Loucy (cell line): ENCODE results near the gene MRPL9.

ENCODE experiments used
- H2AFZ ChIP-seq: fragments of 200-600 bp; sonication (generic); 2 replicates; pipeline ENCODE4 v1.6.0; 2016; ENCODE audit warnings: antibody characterized with exemption, mild to moderate bottlenecking, low read length, moderate library complexity
- H3F3A ChIP-seq: fragments of 200-600 bp; 2 replicates; pipeline ENCODE4 v1.6.0; 2016; ENCODE audit warnings: antibody characterized with exemption, low read depth, mild to moderate bottlenecking
- H3K27me3 ChIP-seq: fragments of 200-600 bp; sonication (generic); 2 replicates; pipeline ENCODE4 v1.6.1; 2014; ENCODE audit warnings: low read length, mild to moderate bottlenecking; ENCODE audit not compliant: insufficient read depth, poor library complexity, severe bottlenecking
- H3K36me3 ChIP-seq: fragments of 200-600 bp; sonication (generic); 2 replicates; pipeline ENCODE4 v1.6.1; 2016; ENCODE audit warnings: low read length; ENCODE audit not compliant: insufficient read depth
- H3K4me1 ChIP-seq: fragments of 200-600 bp; sonication (generic); 2 replicates; pipeline ENCODE4 v1.5.1; 2014; ENCODE audit warnings: low read length, mild to moderate bottlenecking; ENCODE audit not compliant: insufficient read depth, poor library complexity, severe bottlenecking
- H3K4me2 ChIP-seq: fragments of 200-600 bp; sonication (generic); 2 replicates; pipeline ENCODE4 v1.6.0; 2014; ENCODE audit warnings: antibody characterized with exemption, low read length, low read depth, mild to moderate bottlenecking; ENCODE audit not compliant: poor library complexity, severe bottlenecking
- H3K4me3 ChIP-seq: fragments of 200-600 bp; sonication (generic); 2 replicates; pipeline ENCODE4 v1.5.1; 2014; ENCODE audit warnings: low read length, mild to moderate bottlenecking, mixed read lengths; ENCODE audit not compliant: poor library complexity, severe bottlenecking
- H3K79me2 ChIP-seq: fragments of 200-600 bp; sonication (generic); 2 replicates; pipeline ENCODE4 v1.6.1; 2014; ENCODE audit warnings: low read length; ENCODE audit not compliant: insufficient read depth
- H3K9ac ChIP-seq: fragments of 200-600 bp; sonication (generic); 2 replicates; pipeline ENCODE4 v1.6.0; 2014; ENCODE audit warnings: mild to moderate bottlenecking, low read depth, low read length, moderate library complexity; ENCODE audit not compliant: poor library complexity, severe bottlenecking
- H3K9me2 ChIP-seq: fragments of 200-600 bp; sonication (generic); replicated peaks from 2 replicates; pipeline ENCODE4 v1.6.1; 2016; ENCODE audit warnings: low read depth, low read length, mixed read lengths
- H3K9me3 ChIP-seq: fragments of 200-600 bp; sonication (generic); 2 replicates; pipeline ENCODE4 v1.6.1; 2014; ENCODE audit warnings: mild to moderate bottlenecking, antibody characterized with exemption, low read length, low read depth; ENCODE audit not compliant: insufficient read depth
- H4K20me1 ChIP-seq: fragments of 200-600 bp; sonication (generic); 2 replicates; pipeline ENCODE4 v1.6.0; 2014; ENCODE audit warnings: antibody characterized with exemption, low read length, mild to moderate bottlenecking; ENCODE audit not compliant: insufficient read depth, poor library complexity, severe bottlenecking
- CTCF ChIP-seq: fragments of 200-600 bp; sonication (generic); conservative IDR thresholded peaks from 2 replicates; pipeline ENCODE4 v1.5.1; 2014; ENCODE audit warnings: mild to moderate bottlenecking, antibody characterized with exemption, low read length
- EZH2phosphoT487 ChIP-seq: fragments of 200-600 bp; IDR thresholded peaks from 2 replicates; pipeline ENCODE4 v1.6.1; 2018; ENCODE audit warnings: antibody characterized with exemption, mild to moderate bottlenecking, moderate library complexity, borderline replicate concordance

The MRPL9 gene

GRCh38 chr1:151798571-151798970 lies 35.3 kb upstream of the MRPL9 start:
- Histone ChIP-seq H3K79me2 (no peaks in the 10 kb centered on the region), H4K20me1 (no peaks in the 10 kb centered on the region), H3K9me3 (no peaks in the 10 kb centered on the region), H3K4me1 (no peaks in the 10 kb centered on the region), H3K9ac (no peak overlapping the region), H3K27me3 (no peaks in the 10 kb centered on the region), H3K36me3 (no peaks in the 10 kb centered on the region), H3F3A (no peaks in the 10 kb centered on the region), H3K9me2 (no peaks in the 10 kb centered on the region), H2AFZ (no peak overlapping the region), H3K4me3 (no peak overlapping the region), H3K4me2 (no peak overlapping the region)
- no peak for TF ChIP-seq CTCF
- no peak for TF ChIP-seq EZH2phosphoT487

GRCh38 chr1:151790940-151791651 lies 27.8 kb upstream of the MRPL9 start:
- Histone ChIP-seq H3K4me2 (peak overlapping the region; percentile 97), H3K9me2 (no peaks in the 10 kb centered on the region), H3K9me3 (no peaks in the 10 kb centered on the region), H3F3A (no peaks in the 10 kb centered on the region), H3K79me2 (peaks cover 9% of the 10 kb centered on the region; the same call in 1 of the 2 replicates), H3K4me1 (peaks cover 17% of the 10 kb centered on the region), H3K36me3 (no peaks in the 10 kb centered on the region), H3K4me3 (peak overlapping the region; percentile 92), H3K9ac (peak overlapping the region; percentile 66), H4K20me1 (no peaks in the 10 kb centered on the region), H3K27me3 (no peaks in the 10 kb centered on the region), H2AFZ (peak overlapping the region; percentile 94)
- no peak for TF ChIP-seq EZH2phosphoT487
- TF ChIP-seq CTCF, result no peak

GRCh38 chr1:151790071-151790939 lies 27.0 kb upstream of the MRPL9 start, which contains the start of gene TDRKH:
TSS of gene TDRKH (minus strand) at chr1:151790500. CDS start at chr1:151783022, 7,478 bp downstream.
- peaks cover 9% of the 10 kb centered on the region; the same call in 1 of the 2 replicates for H3K79me2 ChIP-seq
- H3K27me3 ChIP-seq, result no peaks in the 10 kb centered on the region
- no peaks in the 10 kb centered on the region for H4K20me1 ChIP-seq
- peak within 1 kb of the TSS; percentile 66 for H3K9ac ChIP-seq
- no peaks in the 10 kb centered on the region for H3F3A ChIP-seq
- peaks cover 17% of the 10 kb centered on the region for H3K4me1 ChIP-seq
- H3K4me2 ChIP-seq, result peak within 1 kb of the TSS; percentile 97
- H3K4me3 ChIP-seq, result peak within 1 kb of the TSS; percentile 92
- H3K36me3 ChIP-seq, result no peaks in the 10 kb centered on the region
- no peaks in the 10 kb centered on the region for H3K9me2 ChIP-seq
- no peak for TF ChIP-seq EZH2phosphoT487
- peak; percentile 42 for TF ChIP-seq CTCF
- H3K9me3 ChIP-seq, result no peaks in the 10 kb centered on the region
- H2AFZ ChIP-seq, result peak within 1 kb of the TSS; percentile 94
